HEK293 (cell line): ENCODE measurements around the gene TPCN2.

Experiments
- CTCF ChIA-PET: fragments of 350-600 bp; formaldehyde crosslinking; extraction: SDS; loops from one replicate; lab custom pipeline; 2021; ENCODE audit warnings: antibody characterized with exemption; lab: Yijun Ruan, JAX
- POLR2A ChIA-PET: fragments of 300-600 bp; formaldehyde crosslinking; extraction: SDS; loops from one replicate; lab custom pipeline; 2020; ENCODE audit warnings: antibody characterized with exemption, inconsistent platforms; lab: Yijun Ruan, JAX
- H3K27ac ChIP-seq: fragments of 200-500 bp; sonication (Bioruptor generic); 2 replicates; pipeline ENCODE4 v1.5.1; 2014; ENCODE audit warnings: low read depth, low read length, control low read depth, inconsistent platforms; ENCODE audit errors: extremely low read depth
- H3K36me3 ChIP-seq, 2 experiments: fragments of 200-500 bp in 1 of 2; sonication (Bioruptor generic) in 1 of 2; 1 replicate in 1 of 2; 2 replicates in 1 of 2; pipeline ENCODE4 v1.5.1; 2014 to 2017; ENCODE audit warnings: inconsistent platforms in 2 of 2, low read length in 2 of 2; ENCODE audit not compliant: control insufficient read depth in 2 of 2, insufficient read depth in 1 of 2
- H3K4me1 ChIP-seq: fragments of 200-500 bp; sonication (Bioruptor generic); 2 replicates; pipeline ENCODE4 v1.5.1; 2014; ENCODE audit warnings: mild to moderate bottlenecking, low read length, inconsistent platforms; ENCODE audit not compliant: control insufficient read depth, insufficient read depth
- H3K4me3 ChIP-seq: 2 replicates; pipeline ENCODE4 v1.5.1; 2011; ENCODE audit warnings: low read depth, mild to moderate bottlenecking, control low read depth, low read length, moderate library complexity
- H3K9me3 ChIP-seq: fragments of 200-500 bp; sonication (Bioruptor generic); 2 replicates; pipeline ENCODE4 v1.5.1; 2014; ENCODE audit warnings: low read depth, low read length, inconsistent platforms; ENCODE audit not compliant: control insufficient read depth, insufficient read depth
- GFI1B ChIP-seq: fragments of 450-650 bp; formaldehyde crosslinking; IDR thresholded peaks from 2 replicates; pipeline ENCODE4 v1.5.1; 2016; ENCODE audit warnings: missing biosample characterization, missing genetic modification characterization
- GLIS1 ChIP-seq: fragments of 450-650 bp; formaldehyde crosslinking; IDR thresholded peaks from 2 replicates; pipeline ENCODE4 v1.5.1; 2016; ENCODE audit warnings: missing biosample characterization, missing genetic modification characterization
- KLF7 ChIP-seq: fragments of 450-650 bp; formaldehyde crosslinking; IDR thresholded peaks from 2 replicates; pipeline ENCODE4 v1.5.1; 2016; ENCODE audit warnings: missing biosample characterization, missing genetic modification characterization, borderline replicate concordance
- PRDM4 ChIP-seq: fragments of 450-650 bp; formaldehyde crosslinking; IDR thresholded peaks from 2 replicates; pipeline ENCODE4 v1.5.1; 2017; ENCODE audit warnings: missing biosample characterization, missing genetic modification characterization
- SP3 ChIP-seq: fragments of 450-650 bp; formaldehyde crosslinking; IDR thresholded peaks from 2 replicates; pipeline ENCODE4 v1.5.1; 2016; ENCODE audit warnings: missing biosample characterization, missing genetic modification characterization
- ZIC2 ChIP-seq: fragments of 450-650 bp; formaldehyde crosslinking; IDR thresholded peaks from 2 replicates; pipeline ENCODE4 v1.5.1; 2016; ENCODE audit warnings: missing biosample characterization, missing genetic modification characterization
- ZNF214 ChIP-seq: fragments of 450-650 bp; formaldehyde crosslinking; IDR thresholded peaks from 2 replicates; pipeline ENCODE4 v1.5.1; 2017; ENCODE audit warnings: missing biosample characterization, mild to moderate bottlenecking, missing genetic modification characterization, borderline replicate concordance
- ZNF404 ChIP-seq: fragments of 450-650 bp; formaldehyde crosslinking; IDR thresholded peaks from 2 replicates; pipeline ENCODE4 v1.5.1; 2017; ENCODE audit warnings: missing biosample characterization, missing genetic modification characterization
- ZNF416 ChIP-seq: fragments of 450-650 bp; formaldehyde crosslinking; IDR thresholded peaks from 2 replicates; pipeline ENCODE4 v1.5.1; 2016; ENCODE audit warnings: missing biosample characterization, missing genetic modification characterization
- ZNF48 ChIP-seq: fragments of 450-650 bp; formaldehyde crosslinking; IDR thresholded peaks from 2 replicates; pipeline ENCODE4 v1.5.1; 2016; ENCODE audit warnings: missing biosample characterization, missing genetic modification characterization
- ZNF488 ChIP-seq: fragments of 450-650 bp; formaldehyde crosslinking; IDR thresholded peaks from 2 replicates; pipeline ENCODE4 v1.5.1; 2016; ENCODE audit warnings: missing biosample characterization, missing genetic modification characterization
- ZNF626 ChIP-seq: fragments of 450-650 bp; sonication (Bioruptor Pico); formaldehyde crosslinking; IDR thresholded peaks from 2 replicates; pipeline ENCODE4 v1.5.1; 2018; ENCODE audit warnings: missing biosample characterization, missing genetic modification characterization, inconsistent platforms
- ZNF629 ChIP-seq: fragments of 450-650 bp; formaldehyde crosslinking; IDR thresholded peaks from 2 replicates; pipeline ENCODE4 v1.5.1; 2017; ENCODE audit warnings: missing biosample characterization, missing genetic modification characterization
- ZNF654 ChIP-seq: fragments of 450-650 bp; formaldehyde crosslinking; IDR thresholded peaks from 2 replicates; pipeline ENCODE4 v1.5.1; 2016; ENCODE audit warnings: low read depth, missing biosample characterization, missing genetic modification characterization
- ZNF768 ChIP-seq: fragments of 450-650 bp; formaldehyde crosslinking; IDR thresholded peaks from 2 replicates; pipeline ENCODE4 v1.5.1; 2018; ENCODE audit warnings: missing biosample characterization, mild to moderate bottlenecking, missing genetic modification characterization
- ZNF830 ChIP-seq: fragments of 450-650 bp; IDR thresholded peaks from 2 replicates; pipeline ENCODE4 v1.5.0; 2018; ENCODE audit warnings: missing biosample characterization, missing genetic modification characterization, low read depth, mild to moderate bottlenecking, moderate library complexity
- TF ChIP-seq, protein P1 (sequence below): fragments of 450-650 bp; formaldehyde crosslinking; IDR thresholded peaks from 2 replicates; pipeline ENCODE4 v1.5.0; 2017; ENCODE audit warnings: missing biosample characterization, missing genetic modification characterization, borderline replicate concordance
- TF ChIP-seq, protein P2 (sequence below): fragments of 450-650 bp; formaldehyde crosslinking; IDR thresholded peaks from 2 replicates; pipeline ENCODE4 v1.5.1; 2016; ENCODE audit warnings: missing biosample characterization, missing genetic modification characterization, borderline replicate concordance
- TF ChIP-seq, protein P3 (sequence below): fragments of 450-650 bp; formaldehyde crosslinking; IDR thresholded peaks from 2 replicates; pipeline ENCODE4 v1.5.1; 2016; ENCODE audit warnings: missing biosample characterization, missing genetic modification characterization

Gene TPCN2

GRCh38 chr11:69121621-69122325 lies 73.0 kb downstream of the TPCN2 start (continued):
- TF ChIP-seq, protein P1, sequence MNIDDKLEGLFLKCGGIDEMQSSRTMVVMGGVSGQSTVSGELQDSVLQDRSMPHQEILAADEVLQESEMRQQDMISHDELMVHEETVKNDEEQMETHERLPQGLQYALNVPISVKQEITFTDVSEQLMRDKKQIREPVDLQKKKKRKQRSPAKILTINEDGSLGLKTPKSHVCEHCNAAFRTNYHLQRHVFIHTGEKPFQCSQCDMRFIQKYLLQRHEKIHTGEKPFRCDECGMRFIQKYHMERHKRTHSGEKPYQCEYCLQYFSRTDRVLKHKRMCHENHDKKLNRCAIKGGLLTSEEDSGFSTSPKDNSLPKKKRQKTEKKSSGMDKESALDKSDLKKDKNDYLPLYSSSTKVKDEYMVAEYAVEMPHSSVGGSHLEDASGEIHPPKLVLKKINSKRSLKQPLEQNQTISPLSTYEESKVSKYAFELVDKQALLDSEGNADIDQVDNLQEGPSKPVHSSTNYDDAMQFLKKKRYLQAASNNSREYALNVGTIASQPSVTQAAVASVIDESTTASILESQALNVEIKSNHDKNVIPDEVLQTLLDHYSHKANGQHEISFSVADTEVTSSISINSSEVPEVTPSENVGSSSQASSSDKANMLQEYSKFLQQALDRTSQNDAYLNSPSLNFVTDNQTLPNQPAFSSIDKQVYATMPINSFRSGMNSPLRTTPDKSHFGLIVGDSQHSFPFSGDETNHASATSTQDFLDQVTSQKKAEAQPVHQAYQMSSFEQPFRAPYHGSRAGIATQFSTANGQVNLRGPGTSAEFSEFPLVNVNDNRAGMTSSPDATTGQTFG (tag by site-specific recombination), result no peak

- TF ChIP-seq, protein P2, sequence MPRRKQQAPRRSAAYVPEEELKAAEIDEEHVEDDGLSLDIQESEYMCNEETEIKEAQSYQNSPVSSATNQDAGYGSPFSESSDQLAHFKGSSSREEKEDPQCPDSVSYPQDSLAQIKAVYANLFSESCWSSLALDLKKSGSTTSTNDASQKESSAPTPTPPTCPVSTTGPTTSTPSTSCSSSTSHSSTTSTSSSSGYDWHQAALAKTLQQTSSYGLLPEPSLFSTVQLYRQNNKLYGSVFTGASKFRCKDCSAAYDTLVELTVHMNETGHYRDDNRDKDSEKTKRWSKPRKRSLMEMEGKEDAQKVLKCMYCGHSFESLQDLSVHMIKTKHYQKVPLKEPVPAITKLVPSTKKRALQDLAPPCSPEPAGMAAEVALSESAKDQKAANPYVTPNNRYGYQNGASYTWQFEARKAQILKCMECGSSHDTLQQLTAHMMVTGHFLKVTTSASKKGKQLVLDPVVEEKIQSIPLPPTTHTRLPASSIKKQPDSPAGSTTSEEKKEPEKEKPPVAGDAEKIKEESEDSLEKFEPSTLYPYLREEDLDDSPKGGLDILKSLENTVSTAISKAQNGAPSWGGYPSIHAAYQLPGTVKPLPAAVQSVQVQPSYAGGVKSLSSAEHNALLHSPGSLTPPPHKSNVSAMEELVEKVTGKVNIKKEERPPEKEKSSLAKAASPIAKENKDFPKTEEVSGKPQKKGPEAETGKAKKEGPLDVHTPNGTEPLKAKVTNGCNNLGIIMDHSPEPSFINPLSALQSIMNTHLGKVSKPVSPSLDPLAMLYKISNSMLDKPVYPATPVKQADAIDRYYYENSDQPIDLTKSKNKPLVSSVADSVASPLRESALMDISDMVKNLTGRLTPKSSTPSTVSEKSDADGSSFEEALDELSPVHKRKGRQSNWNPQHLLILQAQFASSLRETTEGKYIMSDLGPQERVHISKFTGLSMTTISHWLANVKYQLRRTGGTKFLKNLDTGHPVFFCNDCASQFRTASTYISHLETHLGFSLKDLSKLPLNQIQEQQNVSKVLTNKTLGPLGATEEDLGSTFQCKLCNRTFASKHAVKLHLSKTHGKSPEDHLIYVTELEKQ, result no peak
- TF ChIP-seq GLIS1 (tag by site-specific recombination), result no peak
- no peak for TF ChIP-seq ZNF830
- TF ChIP-seq ZIC2 (tag by site-specific recombination), result no peak
- TF ChIP-seq ZNF654, result no peak
- TF ChIP-seq ZNF488 (tag by site-specific recombination), result no peak
- TF ChIP-seq ZNF48 (tag by site-specific recombination), result no peak
- no peak for TF ChIP-seq ZNF404 (tag by site-specific recombination)
- no peak for TF ChIP-seq ZNF626 (tag by site-specific recombination)
- TF ChIP-seq ZNF768 (tag by site-specific recombination), result no peak
- TF ChIP-seq ZNF214 (tag by site-specific recombination), result no peak
- no peak for TF ChIP-seq PRDM4 (tag by site-specific recombination)
- no peak for TF ChIP-seq SP3 (tag by site-specific recombination)
- TF ChIP-seq ZNF416 (tag by site-specific recombination), result no peak
- TF ChIP-seq, protein P1 (tag by site-specific recombination), result no peak
- no peak for TF ChIP-seq KLF7
- TF ChIP-seq, protein P3, sequence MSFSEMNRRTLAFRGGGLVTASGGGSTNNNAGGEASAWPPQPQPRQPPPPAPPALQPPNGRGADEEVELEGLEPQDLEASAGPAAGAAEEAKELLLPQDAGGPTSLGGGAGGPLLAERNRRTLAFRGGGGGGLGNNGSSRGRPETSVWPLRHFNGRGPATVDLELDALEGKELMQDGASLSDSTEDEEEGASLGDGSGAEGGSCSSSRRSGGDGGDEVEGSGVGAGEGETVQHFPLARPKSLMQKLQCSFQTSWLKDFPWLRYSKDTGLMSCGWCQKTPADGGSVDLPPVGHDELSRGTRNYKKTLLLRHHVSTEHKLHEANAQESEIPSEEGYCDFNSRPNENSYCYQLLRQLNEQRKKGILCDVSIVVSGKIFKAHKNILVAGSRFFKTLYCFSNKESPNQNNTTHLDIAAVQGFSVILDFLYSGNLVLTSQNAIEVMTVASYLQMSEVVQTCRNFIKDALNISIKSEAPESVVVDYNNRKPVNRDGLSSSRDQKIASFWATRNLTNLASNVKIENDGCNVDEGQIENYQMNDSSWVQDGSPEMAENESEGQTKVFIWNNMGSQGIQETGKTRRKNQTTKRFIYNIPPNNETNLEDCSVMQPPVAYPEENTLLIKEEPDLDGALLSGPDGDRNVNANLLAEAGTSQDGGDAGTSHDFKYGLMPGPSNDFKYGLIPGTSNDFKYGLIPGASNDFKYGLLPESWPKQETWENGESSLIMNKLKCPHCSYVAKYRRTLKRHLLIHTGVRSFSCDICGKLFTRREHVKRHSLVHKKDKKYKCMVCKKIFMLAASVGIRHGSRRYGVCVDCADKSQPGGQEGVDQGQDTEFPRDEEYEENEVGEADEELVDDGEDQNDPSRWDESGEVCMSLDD, result no peak
- TF ChIP-seq GFI1B (tag by site-specific recombination), result no peak
- no peak for TF ChIP-seq ZNF629
- H3K27ac ChIP-seq, result no peak overlapping the region
- no peaks in the 10 kb centered on the region for H3K9me3 ChIP-seq
- ChIA-PET CTCF (interaction anchor here (2.5 kb wide), 1 partner anchor 9 kb away, joined by 17 read pairs; no protein-coding TSS in a partner anchor), POLR2A (no interaction called here)
- H3K4me1 ChIP-seq, result no peaks in the 10 kb centered on the region
- no peak overlapping the region for H3K4me3 ChIP-seq
- no peaks in the 10 kb centered on the region for H3K36me3 ChIP-seq
Measured at GRCh38 chr11:69122326-69122629, 73.5 kb downstream of the TPCN2 start.
